ENCODE results near the gene SELENOI. TPM values are rescaled to one million over a fixed set of nuclear protein-coding genes. Genes with fewer than 3 reads are reported as not detected.

The SELENOI gene
- total RNA-seq, 2 donors from 2014 or later = 41.5 to 42.2 TPM

DNA sequence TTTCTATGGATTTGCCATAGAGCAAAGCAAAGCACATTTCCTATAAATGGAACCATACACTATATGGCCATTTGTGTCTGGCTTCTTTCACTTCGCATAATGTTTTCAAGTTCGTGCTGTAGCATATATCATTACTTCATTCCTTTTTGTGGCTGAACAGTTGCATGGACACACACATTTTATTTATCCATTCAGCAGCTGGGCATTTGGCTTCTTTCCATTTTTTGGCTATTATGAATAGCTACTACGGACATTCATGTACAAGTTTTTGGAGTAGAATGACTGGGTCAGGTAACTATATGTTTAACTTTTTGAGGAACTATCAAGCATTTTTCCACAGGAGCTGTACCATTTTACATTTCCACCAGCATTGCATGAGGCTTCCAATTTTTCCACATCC is 10.7 kb upstream of the SELENOI start:
- intact Hi-C loops (cut with DNase I) = no loop called here
- Histone ChIP-seq H3K36me3 (no peaks in the 10 kb centered on the region), H3K27ac (no peak overlapping the region), H3K4me1 (no peaks in the 10 kb centered on the region), H3K9ac (ENCODE audit: low read depth in 2 of 2, low read length in 2 of 2) (no peak overlapping the region), H3K27me3 (no peaks in the 10 kb centered on the region), H3K9me3 (no peaks in the 10 kb centered on the region), H3K4me3 (no peak overlapping the region)
- no peak for TF ChIP-seq CTCF (IDR thresholded peaks at IDR 0.05)
- no peak for DNase-seq

GRCh38 chr2:26336719-26337118 is 9.2 kb upstream of the SELENOI start:
- Histone ChIP-seq H3K27ac (no peak overlapping the region), H3K4me3 (no peak overlapping the region), H3K9me3 (no peaks in the 10 kb centered on the region), H3K36me3 (no peaks in the 10 kb centered on the region), H3K4me1 (no peaks in the 10 kb centered on the region), H3K9ac (ENCODE audit: low read depth in 2 of 2, low read length in 2 of 2) (no peak overlapping the region), H3K27me3 (no peaks in the 10 kb centered on the region)
- TF ChIP-seq CTCF (IDR thresholded peaks at IDR 0.05) = no peak
- intact Hi-C loops (cut with DNase I) = no loop called here
- DNase-seq = no peak

- Histone ChIP-seq H3K9ac (ENCODE audit: low read depth in 2 of 2, low read length in 2 of 2) (no peak overlapping the region), H3K4me1 (no peaks in the 10 kb centered on the region), H3K9me3 (no peaks in the 10 kb centered on the region), H3K4me3 (no peak overlapping the region), H3K27ac (no peak overlapping the region), H3K27me3 (no peaks in the 10 kb centered on the region), H3K36me3 (no peaks in the 10 kb centered on the region)
- TF ChIP-seq CTCF (IDR thresholded peaks at IDR 0.05) = no peak
- no peak for DNase-seq
- intact Hi-C loops (cut with DNase I) = no loop called here
These were observed 8.6 kb upstream of the SELENOI start for GRCh38 chr2:26337298-26337697.

DNA sequence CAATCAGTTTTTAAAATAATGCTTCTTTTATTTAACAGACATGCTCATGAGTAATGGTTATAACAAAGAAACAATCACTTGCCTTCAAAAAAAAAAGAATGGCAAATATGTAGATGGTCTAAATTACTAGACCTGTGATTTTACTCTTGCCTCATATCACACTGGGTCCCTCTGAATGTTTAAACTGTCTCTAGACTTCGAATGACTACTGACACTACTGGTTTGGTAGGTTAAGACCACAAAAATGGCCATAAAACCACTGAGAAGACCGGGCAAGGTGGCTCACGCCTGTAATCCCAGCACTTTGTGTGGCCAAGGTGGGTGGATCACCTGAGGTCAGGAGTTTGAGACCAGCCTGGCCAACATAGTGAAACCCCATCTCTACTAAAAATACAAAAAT is 5.1 kb upstream of the SELENOI start:
- Histone ChIP-seq H3K27me3 (no peaks in the 10 kb centered on the region), H3K9me3 (no peaks in the 10 kb centered on the region), H3K4me3 (no peak overlapping the region), H3K27ac (no peak overlapping the region), H3K9ac (ENCODE audit: low read depth in 2 of 2, low read length in 2 of 2) (no peak overlapping the region), H3K4me1 (peaks cover 9% of the 10 kb centered on the region), H3K36me3 (no peaks in the 10 kb centered on the region)
- no peak for TF ChIP-seq CTCF (IDR thresholded peaks at IDR 0.05)
- no peak for DNase-seq
- intact Hi-C loops (cut with DNase I) = no loop called here

DNA sequence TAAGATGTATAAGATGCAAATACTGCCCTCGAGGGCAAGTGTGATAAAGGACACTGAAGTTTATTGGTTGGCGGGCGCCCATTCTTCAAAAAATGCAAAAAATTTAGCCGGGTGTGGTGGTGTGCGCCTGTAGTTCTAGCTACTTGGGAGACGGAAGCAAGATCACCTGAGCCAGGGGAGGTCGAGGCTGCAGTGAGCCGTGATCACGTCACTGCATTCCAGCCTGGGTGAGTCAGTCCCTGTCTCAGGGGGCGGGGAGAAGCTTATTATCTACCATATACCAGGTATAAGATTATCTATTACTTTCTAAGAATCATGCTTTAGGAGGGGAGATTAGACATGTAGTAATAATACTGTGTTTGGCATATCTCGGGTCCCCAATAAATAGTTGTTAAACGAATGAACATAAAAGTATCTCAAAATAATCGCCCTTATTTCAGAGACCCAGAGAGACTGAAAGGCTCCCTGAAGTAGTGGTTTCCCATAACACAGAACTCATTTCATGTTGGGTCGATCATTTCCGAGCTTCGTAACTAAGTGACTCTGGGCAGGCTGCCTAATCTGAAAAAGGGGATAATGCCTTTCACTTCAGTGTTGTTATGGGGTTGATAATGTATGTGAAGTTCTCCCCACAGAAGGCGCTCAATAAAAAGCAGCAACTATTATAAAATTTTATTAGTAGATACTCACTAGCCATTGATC is 1.2 kb upstream of the SELENOI start:
- Histone ChIP-seq H3K4me3 (peak overlapping the region; percentile 83), H3K9me3 (no peaks in the 10 kb centered on the region), H3K36me3 (no peaks in the 10 kb centered on the region), H3K27me3 (no peaks in the 10 kb centered on the region), H3K9ac (ENCODE audit: low read depth in 2 of 2, low read length in 2 of 2) (peak overlapping the region; percentile 74 to 90), H3K27ac (peak overlapping the region; percentile 96), H3K4me1 (peaks cover 17% of the 10 kb centered on the region)
- TF ChIP-seq CTCF (IDR thresholded peaks at IDR 0.05) = no peak
- intact Hi-C loops (cut with DNase I) = no loop called here
- DNase-seq = peak; percentile 36
